GM18861 (cell line): ENCODE data around the gene RAB4B.
"Not testable (repeated sequence)": the region's sequence is repeated elsewhere in the genome, so short reads cannot be mapped to it uniquely, and the experiment has no call there.

Source experiments
- ATAC-seq: cut with Tn5 transposase; IDR thresholded peaks from one replicate; pipeline ENCODE4 v1.9.1; 2021; ENCODE audit not compliant: unreplicated experiment

Gene RAB4B

GRCh38 chr19:40778706-40779284 is 748 bp downstream of the RAB4B start:
- ATAC-seq, result no peak

DNA sequence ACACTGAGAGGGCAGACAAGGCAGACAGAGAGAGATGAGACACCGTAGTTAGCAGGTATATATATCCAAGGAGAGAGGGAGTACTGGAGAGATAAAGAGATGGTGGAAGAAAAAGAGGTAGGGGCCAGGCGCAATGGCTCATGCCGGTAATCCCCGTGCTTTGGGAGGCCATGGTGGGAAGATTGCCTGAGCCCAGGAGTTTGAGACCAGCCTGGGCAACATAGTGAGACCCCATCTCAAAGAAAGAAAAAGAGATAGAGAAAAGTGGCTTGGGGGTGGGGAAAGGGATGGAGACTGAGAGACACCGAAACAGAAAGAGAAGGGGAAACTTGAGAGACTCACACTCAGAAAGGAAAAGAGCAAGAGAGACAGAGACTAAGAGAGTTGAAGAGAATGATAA is 2.5 kb downstream of the RAB4B start:
- no peak for ATAC-seq

GRCh38 chr19:40781140-40781539 is 3.1 kb downstream of the RAB4B start:
- no peak for ATAC-seq

DNA sequence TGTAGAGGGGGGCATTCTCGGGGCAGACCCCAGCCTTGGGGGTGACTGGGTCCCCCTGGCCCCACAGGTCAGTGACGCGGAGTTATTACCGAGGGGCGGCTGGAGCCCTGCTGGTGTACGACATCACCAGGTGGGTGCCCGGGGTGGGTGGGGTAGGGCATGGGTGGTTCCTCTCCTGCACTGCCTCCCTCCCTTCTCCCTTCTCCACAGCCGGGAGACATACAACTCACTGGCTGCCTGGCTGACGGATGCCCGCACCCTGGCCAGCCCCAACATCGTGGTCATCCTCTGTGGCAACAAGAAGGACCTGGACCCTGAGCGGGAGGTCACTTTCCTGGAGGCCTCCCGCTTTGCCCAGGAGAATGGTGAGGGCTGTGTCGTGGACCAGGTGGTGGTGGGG is 5.7 kb downstream of the RAB4B start:
- ATAC-seq, result no peak

DNA sequence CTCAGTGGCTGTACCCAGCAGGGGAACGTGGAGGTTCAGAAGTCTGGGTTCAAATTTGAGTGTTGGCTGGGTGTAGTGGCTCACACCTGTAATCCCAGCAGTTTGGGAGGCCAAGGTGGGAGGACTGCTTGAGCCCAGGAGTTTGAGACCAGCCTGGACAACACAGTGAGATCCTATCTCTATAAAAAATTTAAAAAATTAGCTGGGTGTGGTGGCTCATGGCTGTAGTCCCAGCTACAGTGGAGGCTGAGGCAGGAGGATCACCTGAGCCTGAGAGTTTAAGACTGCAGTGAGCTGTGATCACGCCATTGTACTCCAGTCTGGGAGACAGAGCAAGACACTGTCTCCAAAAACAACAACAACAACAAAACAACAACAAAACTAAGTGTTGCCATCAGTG is 6.1 kb downstream of the RAB4B start:
- ATAC-seq, result not testable (repeated sequence)

DNA sequence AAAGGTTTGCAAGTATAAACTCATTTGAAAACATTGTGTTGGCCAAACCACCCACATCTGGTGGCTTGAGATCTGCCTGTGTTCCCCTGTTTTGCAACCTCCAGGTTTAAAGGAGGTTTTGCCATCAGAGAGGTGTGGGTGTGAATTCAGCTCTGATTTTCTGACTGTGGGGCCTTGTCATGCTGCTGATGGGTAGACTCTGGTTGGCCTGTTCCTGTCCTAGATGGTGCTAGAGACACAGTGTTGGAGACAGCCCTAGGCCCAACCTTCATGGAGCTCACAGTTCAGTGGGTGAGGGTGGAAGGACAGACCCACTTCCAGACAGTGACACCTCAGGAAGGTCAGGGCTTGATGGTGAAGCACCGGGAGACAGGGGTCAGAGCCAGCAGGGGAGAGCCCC is 7.5 kb downstream of the RAB4B start:
- no peak for ATAC-seq

DNA sequence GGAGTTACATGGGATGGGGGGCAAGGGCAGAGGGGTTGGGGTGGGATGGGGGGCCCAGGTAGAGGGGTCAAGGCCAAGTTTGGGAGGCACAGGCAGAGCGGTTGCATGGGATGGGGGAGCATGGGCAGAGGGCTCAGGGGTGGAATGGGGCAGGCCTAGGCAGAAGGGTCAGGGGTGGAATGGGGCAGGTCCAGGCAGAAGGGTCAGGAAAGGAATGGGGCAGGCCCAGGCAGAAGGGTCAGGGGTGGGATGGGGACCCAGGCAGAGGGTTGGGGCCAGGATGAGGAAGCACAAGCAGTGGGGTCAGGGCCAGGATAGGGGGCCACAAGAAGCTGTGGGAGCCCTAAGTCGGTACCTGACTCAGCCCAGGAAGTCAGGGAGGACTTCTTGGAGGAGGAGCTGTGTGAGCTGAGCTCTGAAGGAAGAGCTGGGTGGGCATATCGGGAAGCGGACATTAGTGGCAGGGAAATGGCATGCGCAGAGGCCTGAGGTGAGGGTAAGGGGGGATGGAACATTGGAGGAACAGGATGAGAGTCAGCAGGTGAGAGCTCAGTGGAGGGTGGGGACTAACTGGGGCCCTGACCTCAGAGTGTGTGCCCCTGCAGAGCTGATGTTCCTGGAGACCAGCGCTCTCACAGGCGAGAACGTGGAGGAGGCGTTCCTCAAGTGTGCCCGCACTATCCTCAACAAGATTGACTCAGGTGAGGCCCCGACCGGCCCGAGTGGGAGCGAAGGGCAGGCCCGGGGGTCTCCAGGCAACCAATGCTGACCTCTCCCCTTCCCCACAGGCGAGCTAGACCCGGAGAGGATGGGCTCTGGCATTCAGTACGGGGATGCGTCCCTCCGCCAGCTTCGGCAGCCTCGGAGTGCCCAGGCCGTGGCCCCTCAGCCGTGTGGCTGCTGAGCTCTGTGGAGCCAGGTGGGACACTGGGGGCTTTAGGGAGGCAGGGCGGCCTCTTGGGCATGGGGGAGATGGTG is 8.3 kb downstream of the RAB4B start:
- ATAC-seq, result no peak

DNA sequence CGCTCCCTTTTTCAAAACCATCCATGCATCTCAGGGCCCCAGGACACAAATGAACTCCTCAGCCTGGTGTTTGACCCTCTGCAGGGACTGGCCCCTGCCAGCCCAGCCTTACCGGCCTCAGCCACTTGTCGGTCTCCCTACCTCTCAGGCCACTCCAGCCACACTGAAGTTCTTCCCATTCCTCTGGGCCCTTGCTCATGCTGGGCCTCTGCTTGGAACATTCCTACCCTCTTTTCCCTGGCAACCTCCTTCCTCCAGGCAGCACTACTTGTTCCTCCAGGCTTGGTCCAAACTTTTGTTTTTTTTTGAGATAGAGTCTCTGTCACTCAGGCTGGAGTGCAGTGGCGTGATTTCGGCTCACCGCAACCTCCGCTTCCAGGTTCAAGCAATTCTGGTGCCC is 13.3 kb downstream of the RAB4B start:
- no peak for ATAC-seq

GRCh38 chr19:40791996-40792395 is 13.9 kb downstream of the RAB4B start:
- ATAC-seq, result no peak

- ATAC-seq, result no peak
These were observed 19.3 kb downstream of the RAB4B start for GRCh38 chr19:40797166-40797962.

DNA sequence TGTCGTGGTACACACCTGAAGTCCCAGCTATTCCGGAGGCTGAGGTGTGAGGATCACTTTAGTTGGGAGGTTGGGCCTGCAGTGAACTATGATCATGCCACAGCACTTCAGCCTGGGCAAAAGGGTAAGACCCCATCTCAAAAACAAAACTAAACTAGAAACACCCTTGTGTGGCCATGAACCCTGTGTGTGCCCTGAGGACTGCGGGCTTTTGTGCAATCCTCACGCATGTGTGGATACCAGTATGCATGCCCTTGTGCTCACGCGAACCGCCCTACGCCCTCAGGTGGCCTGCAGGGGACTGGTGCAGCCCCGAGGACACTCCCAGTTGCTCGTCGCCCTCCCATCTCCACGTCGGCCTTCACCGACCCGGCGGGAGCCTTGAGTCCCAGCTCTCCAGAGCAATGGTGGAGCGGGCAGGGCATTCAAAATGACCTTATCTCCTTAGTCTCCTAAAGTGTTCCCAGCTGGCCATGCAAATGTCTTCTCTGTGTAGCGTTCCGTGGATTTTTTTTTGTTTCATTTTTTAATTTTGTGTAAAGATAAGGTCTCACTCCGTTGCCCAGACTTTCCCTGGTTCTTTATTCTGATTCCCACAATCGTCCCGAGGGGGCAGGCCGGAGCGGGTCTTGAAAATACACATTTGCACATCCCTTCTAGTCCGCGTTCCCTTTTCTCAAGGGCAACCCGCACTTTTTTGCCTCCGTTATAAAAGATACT is 20.1 kb downstream of the RAB4B start:
- ATAC-seq, result peak; percentile 25

DNA sequence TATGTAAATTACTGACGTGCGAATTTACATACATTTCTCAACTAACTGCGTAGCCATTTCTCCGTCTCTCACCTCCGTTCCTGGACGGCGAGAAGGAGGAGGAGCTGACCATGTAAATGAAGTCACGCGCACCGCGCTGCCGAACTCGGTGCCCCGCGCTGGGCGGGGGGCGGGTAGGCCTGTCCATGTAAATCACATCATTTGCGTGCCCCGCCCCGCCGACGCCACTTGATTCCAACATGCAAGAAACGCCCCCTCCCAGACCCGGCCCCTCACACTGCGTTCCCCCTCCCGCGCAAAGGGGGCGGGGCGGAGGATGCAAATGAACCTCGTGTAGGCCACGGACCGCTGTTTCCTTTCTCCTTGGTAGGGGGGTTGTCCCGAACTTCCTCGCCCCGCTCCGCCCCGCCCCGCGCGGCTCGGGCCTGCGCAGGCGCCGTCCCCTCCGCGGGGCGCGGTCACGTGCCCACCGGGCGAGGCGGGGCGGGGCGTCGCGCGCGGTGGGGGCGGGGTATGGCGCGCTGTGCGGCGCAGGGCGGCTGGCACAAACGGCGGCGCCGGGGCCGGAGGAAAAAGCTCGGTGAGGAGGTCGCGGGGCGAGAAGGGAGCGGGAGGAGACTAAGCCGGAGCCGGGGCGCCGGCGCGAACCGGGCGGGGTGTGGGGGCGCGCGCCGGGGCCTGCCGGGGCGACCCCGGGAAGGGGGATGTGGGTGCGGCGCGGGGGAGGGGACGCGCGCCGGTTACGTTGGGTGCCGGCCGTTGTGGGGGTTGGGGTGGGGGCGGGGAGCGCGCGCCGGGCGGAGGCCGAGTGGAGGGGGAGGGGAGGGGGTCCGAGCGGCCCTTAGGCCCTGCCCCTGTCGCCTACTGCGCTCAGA is 20.9 kb downstream of the RAB4B start, which contains the start of gene EGLN2:
TSS of gene EGLN2 (plus strand) at position 509 of the 875 bp plus-strand sequence. CDS start 1,382 bp downstream, outside the sequence.
- peak; percentile 68 for ATAC-seq

DNA sequence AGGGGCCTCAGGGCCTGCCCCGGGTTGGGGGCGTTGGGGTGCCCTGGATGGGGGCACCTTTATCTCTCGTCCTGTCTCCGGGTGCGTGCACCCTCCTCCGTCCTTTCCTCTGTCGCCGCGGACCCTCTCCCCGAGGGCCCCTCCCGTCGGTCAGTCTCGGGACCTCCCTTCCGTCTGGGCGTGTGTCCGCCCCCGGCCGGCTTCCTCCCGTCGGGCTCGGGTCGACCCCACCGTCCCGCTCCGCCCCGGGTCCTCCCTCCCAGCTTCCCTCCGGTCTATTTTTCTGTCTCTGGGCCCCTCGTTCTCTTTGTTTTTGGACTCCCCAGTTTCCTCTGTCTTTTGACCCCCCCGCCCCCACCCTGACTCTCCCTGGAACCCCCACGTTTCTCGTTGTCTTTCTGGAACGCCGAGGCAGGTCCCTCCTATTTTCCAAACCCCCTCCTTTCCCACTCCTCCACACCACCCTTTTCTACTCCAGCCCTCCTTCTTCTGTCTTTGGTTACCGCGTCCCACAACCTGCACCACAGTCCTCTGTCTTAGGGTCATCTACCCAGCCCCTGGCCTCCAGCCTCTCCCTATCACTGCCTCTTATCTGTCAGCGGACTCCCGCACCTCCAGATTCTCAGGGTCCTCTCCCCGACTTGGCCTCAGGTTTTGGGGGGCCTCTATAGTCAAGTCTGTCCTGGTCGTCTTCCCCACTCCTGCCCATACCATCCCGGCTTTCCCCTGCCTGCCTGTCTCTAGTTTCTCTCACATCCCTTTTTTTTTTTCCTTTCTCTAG is 21.7 kb downstream of the RAB4B start:
- no peak for ATAC-seq

DNA sequence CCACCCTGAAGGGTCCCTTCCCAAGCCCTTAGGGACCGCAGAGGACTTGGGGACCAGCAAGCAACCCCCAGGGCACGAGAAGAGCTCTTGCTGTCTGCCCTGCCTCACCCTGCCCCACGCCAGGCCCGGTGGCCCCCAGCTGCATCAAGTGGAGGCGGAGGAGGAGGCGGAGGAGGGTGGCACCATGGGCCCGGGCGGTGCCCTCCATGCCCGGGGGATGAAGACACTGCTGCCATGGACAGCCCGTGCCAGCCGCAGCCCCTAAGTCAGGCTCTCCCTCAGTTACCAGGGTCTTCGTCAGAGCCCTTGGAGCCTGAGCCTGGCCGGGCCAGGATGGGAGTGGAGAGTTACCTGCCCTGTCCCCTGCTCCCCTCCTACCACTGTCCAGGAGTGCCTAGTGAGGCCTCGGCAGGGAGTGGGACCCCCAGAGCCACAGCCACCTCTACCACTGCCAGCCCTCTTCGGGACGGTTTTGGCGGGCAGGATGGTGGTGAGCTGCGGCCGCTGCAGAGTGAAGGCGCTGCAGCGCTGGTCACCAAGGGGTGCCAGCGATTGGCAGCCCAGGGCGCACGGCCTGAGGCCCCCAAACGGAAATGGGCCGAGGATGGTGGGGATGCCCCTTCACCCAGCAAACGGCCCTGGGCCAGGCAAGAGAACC is 22.4 kb downstream of the RAB4B start:
- ATAC-seq, result no peak

DNA sequence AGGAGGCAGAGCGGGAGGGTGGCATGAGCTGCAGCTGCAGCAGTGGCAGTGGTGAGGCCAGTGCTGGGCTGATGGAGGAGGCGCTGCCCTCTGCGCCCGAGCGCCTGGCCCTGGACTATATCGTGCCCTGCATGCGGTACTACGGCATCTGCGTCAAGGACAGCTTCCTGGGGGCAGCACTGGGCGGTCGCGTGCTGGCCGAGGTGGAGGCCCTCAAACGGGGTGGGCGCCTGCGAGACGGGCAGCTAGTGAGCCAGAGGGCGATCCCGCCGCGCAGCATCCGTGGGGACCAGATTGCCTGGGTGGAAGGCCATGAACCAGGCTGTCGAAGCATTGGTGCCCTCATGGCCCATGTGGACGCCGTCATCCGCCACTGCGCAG is 22.9 kb downstream of the RAB4B start:
- no peak for ATAC-seq

- no peak for ATAC-seq
These were observed 23.6 kb downstream of the RAB4B start for GRCh38 chr19:40801426-40802299.

DNA sequence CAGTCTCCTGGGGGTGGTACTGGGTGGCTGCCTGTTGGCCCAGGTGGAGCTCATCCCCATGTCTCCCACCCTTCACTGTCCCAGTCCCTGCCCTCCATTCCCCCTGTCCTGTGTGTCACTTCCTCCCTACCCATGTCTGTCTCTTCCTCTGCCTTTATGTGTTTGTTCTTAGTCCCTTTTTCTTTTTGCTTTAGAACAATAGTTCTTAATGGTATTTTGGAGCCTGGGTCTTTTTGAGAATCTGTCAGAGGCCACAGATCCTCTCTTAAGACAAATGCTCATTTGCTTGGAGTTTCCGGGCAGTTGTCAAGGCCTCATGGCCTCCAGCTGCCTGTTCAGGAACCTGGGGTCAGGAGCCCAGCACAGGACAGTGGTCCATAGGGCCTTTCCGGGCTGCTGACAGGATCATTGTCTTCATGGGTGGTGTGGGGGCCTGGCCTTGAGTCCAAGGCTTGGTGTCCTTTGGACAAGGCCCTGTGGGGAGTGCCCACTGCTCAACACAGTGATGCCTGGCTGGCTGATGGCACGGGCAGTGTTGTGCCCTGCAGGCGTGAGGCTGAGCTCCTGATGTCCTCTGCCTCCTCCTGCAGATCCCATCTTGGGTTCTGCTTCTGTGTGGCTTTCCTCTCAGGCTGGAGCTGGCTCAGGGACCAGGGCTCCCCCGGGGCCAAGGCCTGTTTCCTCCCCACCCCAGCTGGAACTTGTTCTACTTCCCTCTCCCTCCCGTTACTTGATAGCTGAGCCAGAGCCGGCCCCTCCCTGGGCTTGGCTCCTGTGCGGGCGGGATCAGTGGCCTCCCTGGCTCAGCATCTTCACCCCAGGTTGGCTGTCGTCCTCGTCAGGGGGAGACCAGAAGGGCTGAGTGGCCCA is 24.5 kb downstream of the RAB4B start:
- ATAC-seq, result no peak
